ENCODE data around the gene ALOXE3.
A peak's percentile ranks its signal among the peaks of the same experiment; 100 is the strongest.

ALOXE3 gene

GRCh38 chr17:8148560-8148959 is 30.2 kb upstream of the ALOXE3 start:
- H3K27me3 Mint-ChIP-seq, result no peaks in the 10 kb centered on the region
- no peak overlapping the region for H3K27ac Mint-ChIP-seq
- no peak overlapping the region for H3K4me3 Mint-ChIP-seq
- peaks cover 16% of the 10 kb centered on the region for H3K36me3 Mint-ChIP-seq
- H3K4me1 Mint-ChIP-seq, result peaks cover 32% of the 10 kb centered on the region
- H3K9me3 Mint-ChIP-seq, result no peaks in the 10 kb centered on the region

GRCh38 chr17:8147805-8148404 is 29.6 kb upstream of the ALOXE3 start:
- no peaks in the 10 kb centered on the region for H3K27me3 Mint-ChIP-seq
- H3K9me3 Mint-ChIP-seq, result no peaks in the 10 kb centered on the region
- peak overlapping the region; percentile 51 for H3K27ac Mint-ChIP-seq
- peaks cover 32% of the 10 kb centered on the region for H3K4me1 Mint-ChIP-seq
- H3K4me3 Mint-ChIP-seq, result no peak overlapping the region
- H3K36me3 Mint-ChIP-seq, result peaks cover 16% of the 10 kb centered on the region

GRCh38 chr17:8147141-8147804 is 29.0 kb upstream of the ALOXE3 start:
- H3K36me3 Mint-ChIP-seq, result peaks cover 14% of the 10 kb centered on the region
- H3K9me3 Mint-ChIP-seq, result no peaks in the 10 kb centered on the region
- no peaks in the 10 kb centered on the region for H3K27me3 Mint-ChIP-seq
- H3K4me1 Mint-ChIP-seq, result peaks cover 32% of the 10 kb centered on the region
- peak overlapping the region; percentile 51 for H3K27ac Mint-ChIP-seq
- no peak overlapping the region for H3K4me3 Mint-ChIP-seq

GRCh38 chr17:8146381-8147140 is 28.2 kb upstream of the ALOXE3 start:
- Mint-ChIP-seq H3K9me3 (no peaks in the 10 kb centered on the region), H3K4me3 (no peak overlapping the region), H3K27me3 (no peaks in the 10 kb centered on the region), H3K4me1 (peaks cover 28% of the 10 kb centered on the region), H3K27ac (peak overlapping the region; percentile 74), H3K36me3 (peaks cover 14% of the 10 kb centered on the region)

- Mint-ChIP-seq H3K4me1 (peaks cover 22% of the 10 kb centered on the region), H3K27ac (no peak overlapping the region), H3K36me3 (peaks cover 14% of the 10 kb centered on the region), H3K4me3 (no peak overlapping the region), H3K9me3 (no peaks in the 10 kb centered on the region), H3K27me3 (no peaks in the 10 kb centered on the region)
These were observed 27.5 kb upstream of the ALOXE3 start for GRCh38 chr17:8145811-8146210.

GRCh38 chr17:8144401-8145231 is 26.3 kb upstream of the ALOXE3 start:
- Mint-ChIP-seq H3K27ac (peak overlapping the region; percentile 41), H3K4me1 (peaks cover 10% of the 10 kb centered on the region), H3K27me3 (no peaks in the 10 kb centered on the region), H3K36me3 (peaks cover 14% of the 10 kb centered on the region), H3K4me3 (no peak overlapping the region), H3K9me3 (no peaks in the 10 kb centered on the region)

GRCh38 chr17:8143581-8144400 is 25.5 kb upstream of the ALOXE3 start:
- H3K36me3 Mint-ChIP-seq, result peaks cover 14% of the 10 kb centered on the region
- peaks cover 6% of the 10 kb centered on the region for H3K4me1 Mint-ChIP-seq
- H3K9me3 Mint-ChIP-seq, result no peaks in the 10 kb centered on the region
- no peak overlapping the region for H3K4me3 Mint-ChIP-seq
- no peaks in the 10 kb centered on the region for H3K27me3 Mint-ChIP-seq
- peak overlapping the region; percentile 77 for H3K27ac Mint-ChIP-seq

- Mint-ChIP-seq H3K4me3 (no peak overlapping the region), H3K9me3 (no peaks in the 10 kb centered on the region), H3K27ac (no peak overlapping the region), H3K36me3 (peaks cover 10% of the 10 kb centered on the region), H3K27me3 (no peaks in the 10 kb centered on the region), H3K4me1 (peaks cover 6% of the 10 kb centered on the region)
These were observed 24.7 kb upstream of the ALOXE3 start for GRCh38 chr17:8142887-8143580.

GRCh38 chr17:8142158-8142886 is 24.0 kb upstream of the ALOXE3 start:
- H3K4me3 Mint-ChIP-seq, result no peak overlapping the region
- no peak overlapping the region for H3K27ac Mint-ChIP-seq
- no peaks in the 10 kb centered on the region for H3K9me3 Mint-ChIP-seq
- peaks cover 6% of the 10 kb centered on the region for H3K4me1 Mint-ChIP-seq
- H3K36me3 Mint-ChIP-seq, result peaks cover 8% of the 10 kb centered on the region
- H3K27me3 Mint-ChIP-seq, result no peaks in the 10 kb centered on the region

GRCh38 chr17:8141741-8142140 is 23.4 kb upstream of the ALOXE3 start:
- no peak overlapping the region for H3K4me3 Mint-ChIP-seq
- no peaks in the 10 kb centered on the region for H3K27me3 Mint-ChIP-seq
- H3K9me3 Mint-ChIP-seq, result no peaks in the 10 kb centered on the region
- peaks cover 6% of the 10 kb centered on the region for H3K36me3 Mint-ChIP-seq
- H3K27ac Mint-ChIP-seq, result peak overlapping the region; percentile 30
- H3K4me1 Mint-ChIP-seq, result peaks cover 4% of the 10 kb centered on the region

- H3K36me3 Mint-ChIP-seq, result no peaks in the 10 kb centered on the region
- H3K4me1 Mint-ChIP-seq, result no peaks in the 10 kb centered on the region
- H3K27me3 Mint-ChIP-seq, result no peaks in the 10 kb centered on the region
- H3K27ac Mint-ChIP-seq, result no peak overlapping the region
- no peaks in the 10 kb centered on the region for H3K9me3 Mint-ChIP-seq
- no peak overlapping the region for H3K4me3 Mint-ChIP-seq
These were observed 22.7 kb upstream of the ALOXE3 start for GRCh38 chr17:8141045-8141444.

- no peaks in the 10 kb centered on the region for H3K4me1 Mint-ChIP-seq
- H3K4me3 Mint-ChIP-seq, result no peak overlapping the region
- no peaks in the 10 kb centered on the region for H3K9me3 Mint-ChIP-seq
- H3K27ac Mint-ChIP-seq, result no peak overlapping the region
- no peaks in the 10 kb centered on the region for H3K36me3 Mint-ChIP-seq
- H3K27me3 Mint-ChIP-seq, result no peaks in the 10 kb centered on the region
These were observed 22.0 kb upstream of the ALOXE3 start for GRCh38 chr17:8140065-8141029.
